OCI-LY1 (cell line): ENCODE measurements around the gene TNRC6A.

ENCODE experiments used
- EZH2 ChIP-seq: fragments of 200-600 bp; sonication (generic), shearing (Covaris generic); IDR thresholded peaks from 2 replicates; pipeline ENCODE4 v1.8.0; 2017; ENCODE audit warnings: borderline replicate concordance, mixed run types, mild to moderate bottlenecking, antibody characterized with exemption, low read length, moderate library complexity, mixed read lengths
- TF ChIP-seq, protein P1 (sequence below): fragments of 200-600 bp; sonication (generic), shearing (Covaris generic); IDR thresholded peaks from 2 replicates; pipeline ENCODE4 v1.5.1; 2017; ENCODE audit warnings: mild to moderate bottlenecking, antibody characterized with exemption, low read length, moderate library complexity, mixed read lengths

DNA sequence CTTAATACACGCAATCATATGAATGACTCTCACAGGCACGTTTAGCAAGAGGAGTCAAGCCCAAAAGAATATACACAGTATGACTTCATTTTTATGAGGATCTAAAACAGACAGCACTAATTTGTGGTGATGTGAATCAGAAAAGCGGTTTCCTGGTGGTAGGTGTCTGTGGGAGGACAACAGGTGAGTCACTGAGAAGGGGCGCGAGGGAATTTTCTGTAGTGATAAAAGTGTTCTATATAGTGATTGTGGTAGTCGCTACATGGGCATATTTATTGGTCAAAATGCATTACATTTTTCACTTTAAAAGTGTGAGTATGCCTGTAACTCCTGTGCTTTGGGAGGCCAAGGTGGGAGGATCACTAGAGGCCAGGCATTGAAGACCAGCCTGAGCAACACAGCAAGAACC lies 7.6 kb upstream of the TNRC6A start:
- TF ChIP-seq, protein P1, sequence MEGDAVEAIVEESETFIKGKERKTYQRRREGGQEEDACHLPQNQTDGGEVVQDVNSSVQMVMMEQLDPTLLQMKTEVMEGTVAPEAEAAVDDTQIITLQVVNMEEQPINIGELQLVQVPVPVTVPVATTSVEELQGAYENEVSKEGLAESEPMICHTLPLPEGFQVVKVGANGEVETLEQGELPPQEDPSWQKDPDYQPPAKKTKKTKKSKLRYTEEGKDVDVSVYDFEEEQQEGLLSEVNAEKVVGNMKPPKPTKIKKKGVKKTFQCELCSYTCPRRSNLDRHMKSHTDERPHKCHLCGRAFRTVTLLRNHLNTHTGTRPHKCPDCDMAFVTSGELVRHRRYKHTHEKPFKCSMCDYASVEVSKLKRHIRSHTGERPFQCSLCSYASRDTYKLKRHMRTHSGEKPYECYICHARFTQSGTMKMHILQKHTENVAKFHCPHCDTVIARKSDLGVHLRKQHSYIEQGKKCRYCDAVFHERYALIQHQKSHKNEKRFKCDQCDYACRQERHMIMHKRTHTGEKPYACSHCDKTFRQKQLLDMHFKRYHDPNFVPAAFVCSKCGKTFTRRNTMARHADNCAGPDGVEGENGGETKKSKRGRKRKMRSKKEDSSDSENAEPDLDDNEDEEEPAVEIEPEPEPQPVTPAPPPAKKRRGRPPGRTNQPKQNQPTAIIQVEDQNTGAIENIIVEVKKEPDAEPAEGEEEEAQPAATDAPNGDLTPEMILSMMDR, result no peak
- TF ChIP-seq EZH2, result no peak
